ENCODE data around the gene CHD3. TPM values are rescaled to one million over a fixed set of nuclear protein-coding genes. Genes with fewer than 3 reads are reported as not detected.

CHD3 gene
- total RNA-seq, 6 experiments from 2014 or later, result 3.2 to 7.2 (median 5.1) TPM

DNA sequence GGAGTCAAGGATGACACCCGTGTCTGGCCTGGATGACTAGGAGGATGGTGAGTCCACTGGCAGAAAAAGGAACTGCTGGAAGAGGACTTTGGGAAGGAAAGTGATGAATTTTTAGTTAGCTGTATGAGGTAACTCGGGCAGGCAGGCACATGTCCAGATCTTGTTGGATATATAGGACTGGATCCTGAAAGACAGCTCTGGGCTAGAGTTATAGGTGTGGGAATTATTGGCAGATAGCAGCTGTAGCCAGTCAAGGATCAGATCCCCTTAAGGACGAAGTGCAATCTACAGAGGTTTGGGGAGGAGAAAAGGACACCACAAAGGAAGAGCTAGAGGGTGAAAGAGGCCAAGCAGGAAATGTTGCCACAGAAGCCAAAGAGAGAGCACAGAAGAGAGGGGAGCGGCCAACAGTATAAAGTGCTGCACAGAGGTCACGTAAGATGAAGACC lies 20.7 kb upstream of the CHD3 start:
- H3K27me3 ChIP-seq, result no peaks in the 10 kb centered on the region
- intact Hi-C loops (cut with DNase I), result no loop called here
- no peaks in the 10 kb centered on the region for H3K9me3 ChIP-seq
- no peak overlapping the region for H3K27ac ChIP-seq
- DNase-seq (no peak), ATAC-seq (no peak)
- WGBS (ENCODE audit: insufficient coverage, low coverage, low lambda C conversion rate, missing lambda C conversion rate), result 56% methylated on average over 5 of the region's 5 CpGs
- no peak for TF ChIP-seq POLR2A (IDR thresholded peaks at IDR 0.05)
- TF ChIP-seq, protein P1, sequence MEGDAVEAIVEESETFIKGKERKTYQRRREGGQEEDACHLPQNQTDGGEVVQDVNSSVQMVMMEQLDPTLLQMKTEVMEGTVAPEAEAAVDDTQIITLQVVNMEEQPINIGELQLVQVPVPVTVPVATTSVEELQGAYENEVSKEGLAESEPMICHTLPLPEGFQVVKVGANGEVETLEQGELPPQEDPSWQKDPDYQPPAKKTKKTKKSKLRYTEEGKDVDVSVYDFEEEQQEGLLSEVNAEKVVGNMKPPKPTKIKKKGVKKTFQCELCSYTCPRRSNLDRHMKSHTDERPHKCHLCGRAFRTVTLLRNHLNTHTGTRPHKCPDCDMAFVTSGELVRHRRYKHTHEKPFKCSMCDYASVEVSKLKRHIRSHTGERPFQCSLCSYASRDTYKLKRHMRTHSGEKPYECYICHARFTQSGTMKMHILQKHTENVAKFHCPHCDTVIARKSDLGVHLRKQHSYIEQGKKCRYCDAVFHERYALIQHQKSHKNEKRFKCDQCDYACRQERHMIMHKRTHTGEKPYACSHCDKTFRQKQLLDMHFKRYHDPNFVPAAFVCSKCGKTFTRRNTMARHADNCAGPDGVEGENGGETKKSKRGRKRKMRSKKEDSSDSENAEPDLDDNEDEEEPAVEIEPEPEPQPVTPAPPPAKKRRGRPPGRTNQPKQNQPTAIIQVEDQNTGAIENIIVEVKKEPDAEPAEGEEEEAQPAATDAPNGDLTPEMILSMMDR (IDR thresholded peaks at IDR 0.05), result no peak
- H3K36me3 ChIP-seq, result no peaks in the 10 kb centered on the region
- peaks cover 0 to 5% (median 2%) of the 10 kb centered on the region in 4 donors for H3K4me1 ChIP-seq
- H3K4me3 ChIP-seq, result no peak overlapping the region

DNA sequence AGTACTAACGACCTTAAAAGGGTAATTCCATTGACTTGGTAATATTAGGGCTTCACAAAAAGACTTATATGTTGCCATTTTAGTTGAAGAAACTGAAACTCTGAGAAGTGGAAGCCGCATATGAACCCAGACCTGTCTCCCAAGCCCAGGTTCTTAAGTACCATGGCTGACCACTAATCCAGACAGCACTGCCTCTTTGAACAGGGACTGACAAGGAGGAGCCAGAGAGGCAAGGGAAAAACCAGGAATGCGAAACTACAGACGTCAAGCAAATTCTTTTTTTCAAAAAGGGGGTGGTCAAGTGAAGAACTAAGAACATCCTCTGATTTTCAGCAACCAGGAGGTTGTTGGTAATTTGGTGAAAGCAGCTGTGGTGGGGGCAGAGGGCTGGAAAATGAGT lies 15.5 kb upstream of the CHD3 start:
- TF ChIP-seq, protein P1 (IDR thresholded peaks at IDR 0.05), result no peak
- TF ChIP-seq POLR2A (IDR thresholded peaks at IDR 0.05), result no peak
- DNase-seq (no peak), ATAC-seq (no peak)
- intact Hi-C loops (cut with DNase I), result no loop called here
- Histone ChIP-seq H3K36me3 (no peaks in the 10 kb centered on the region), H3K27me3 (no peaks in the 10 kb centered on the region), H3K27ac (no peak overlapping the region), H3K4me1 (no peaks in the 10 kb centered on the region), H3K4me3 (no peak overlapping the region), H3K9me3 (no peaks in the 10 kb centered on the region)
- WGBS (ENCODE audit: insufficient coverage, low coverage, low lambda C conversion rate, missing lambda C conversion rate), result 75% methylated on average over 4 of the region's 4 CpGs

DNA sequence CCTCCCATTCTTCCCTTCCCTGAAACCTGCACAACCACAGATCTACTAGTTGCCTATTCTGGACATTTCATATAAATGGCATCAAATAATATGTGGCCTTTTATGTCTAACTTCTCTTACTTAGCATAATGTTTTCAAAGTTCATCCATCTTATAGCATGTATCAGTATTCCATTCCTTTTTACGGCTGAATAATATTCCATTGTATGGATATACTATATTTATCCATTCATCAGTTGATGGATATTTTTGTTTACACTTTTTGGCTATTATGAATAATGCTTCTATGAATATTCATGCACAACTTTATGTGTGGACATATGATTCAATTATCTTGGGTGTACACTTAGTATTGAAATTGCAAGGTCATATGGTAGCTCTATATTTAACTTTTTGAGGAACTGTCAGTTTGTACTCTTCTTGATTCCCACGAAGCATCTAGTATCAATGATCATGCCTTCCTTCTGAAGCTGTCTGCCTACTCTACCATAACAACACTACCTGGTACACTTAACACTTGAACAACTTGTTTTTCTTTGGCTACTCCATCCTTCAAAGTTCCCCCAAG lies 12.7 kb upstream of the CHD3 start:
- no peak for ATAC-seq
- no peak for TF ChIP-seq POLR2A (IDR thresholded peaks at IDR 0.05)
- TF ChIP-seq, protein P1 (IDR thresholded peaks at IDR 0.05), result no peak
- H3K9me3 ChIP-seq, result no peaks in the 10 kb centered on the region
- no peaks in the 10 kb centered on the region for H3K36me3 ChIP-seq
- intact Hi-C loops (cut with DNase I), result no loop called here
- no peak for DNase-seq
- WGBS (ENCODE audit: insufficient coverage, low coverage, low lambda C conversion rate, missing lambda C conversion rate), result 75% methylated on average over 2 of the region's 2 CpGs
- H3K27me3 ChIP-seq, result no peaks in the 10 kb centered on the region
- no peaks in the 10 kb centered on the region for H3K4me1 ChIP-seq
- H3K4me3 ChIP-seq, result no peak overlapping the region
- H3K27ac ChIP-seq, result no peak overlapping the region

DNA sequence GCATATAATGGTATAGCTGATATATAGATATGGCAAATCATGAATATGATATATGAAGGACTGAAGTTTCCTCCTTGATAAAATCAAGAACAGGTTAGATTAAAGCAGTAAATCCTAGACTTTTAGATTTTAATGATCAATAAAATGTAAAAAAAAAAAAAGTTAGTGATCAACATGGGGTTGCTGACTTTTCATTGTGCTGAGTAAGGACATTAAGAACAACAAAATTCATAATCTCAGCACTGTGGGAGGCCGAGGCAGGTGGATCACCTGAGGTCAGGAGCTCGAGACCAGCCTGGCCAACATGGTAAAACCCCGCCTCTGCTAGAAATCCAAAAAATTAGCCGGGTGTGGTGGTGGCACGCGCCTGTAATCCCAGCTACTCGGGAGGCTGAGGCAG lies 10.4 kb upstream of the CHD3 start:
- Histone ChIP-seq H3K27ac (no peak overlapping the region), H3K36me3 (no peaks in the 10 kb centered on the region), H3K4me3 (no peak overlapping the region), H3K9me3 (no peaks in the 10 kb centered on the region), H3K4me1 (no peaks in the 10 kb centered on the region), H3K27me3 (no peaks in the 10 kb centered on the region)
- ATAC-seq (no peak), DNase-seq (no peak)
- TF ChIP-seq, protein P1 (IDR thresholded peaks at IDR 0.05), result no peak
- TF ChIP-seq POLR2A (IDR thresholded peaks at IDR 0.05), result no peak
- intact Hi-C loops (cut with DNase I), result no loop called here
- 100% methylated on average over 2 of the region's 7 CpGs for WGBS (ENCODE audit: insufficient coverage, low coverage, low lambda C conversion rate, missing lambda C conversion rate)
